GM21447 (cell line): ENCODE measurements around the gene GPANK1.

Experiments used
- ATAC-seq: cut with Tn5 transposase; IDR thresholded peaks from one replicate; pipeline ENCODE4 v1.9.1; 2021; ENCODE audit not compliant: unreplicated experiment

Gene GPANK1

GRCh38 chr6:31621320-31621939 lies 43.4 kb downstream of the GPANK1 start:
- no peak for ATAC-seq

- peak; percentile 29 for ATAC-seq
These were observed 44.0 kb downstream of the GPANK1 start, which contains the start of gene PRRC2A for GRCh38 chr6:31620586-31621319. PRRC2A (plus strand) TSS chr6:31620715; CDS start chr6:31622790, 2,075 bp downstream.

- peak; percentile 80 for ATAC-seq
These were observed 44.8 kb downstream of the GPANK1 start for GRCh38 chr6:31619805-31620585.

DNA sequence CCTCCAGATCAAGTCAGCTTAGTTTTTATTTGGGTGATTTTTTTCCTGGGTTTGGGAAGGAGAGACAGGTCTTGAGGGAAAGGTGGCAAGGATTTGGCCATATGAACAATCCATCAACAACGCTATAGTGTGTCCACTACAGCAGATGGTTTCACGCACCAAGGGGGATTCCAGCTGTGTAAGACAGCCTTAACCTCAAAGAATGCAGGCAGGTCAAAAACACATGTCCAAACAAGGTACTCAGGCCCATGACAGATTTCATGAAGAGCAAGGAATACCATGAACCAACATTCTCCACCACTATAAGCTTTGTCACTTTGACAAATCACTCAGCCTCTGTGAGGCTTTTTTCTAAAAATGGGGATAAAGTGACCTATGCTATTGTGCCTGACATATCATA lies 47.8 kb downstream of the GPANK1 start:
- ATAC-seq: no peak

GRCh38 chr6:31615748-31616147 lies 49.0 kb downstream of the GPANK1 start:
- ATAC-seq: no peak

- ATAC-seq: no peak
These were observed 49.9 kb downstream of the GPANK1 start, which contains the start of gene AIF1 for GRCh38 chr6:31614684-31615578. AIF1 (plus strand) TSS chr6:31615234; CDS start chr6:31615330, 96 bp downstream.

DNA sequence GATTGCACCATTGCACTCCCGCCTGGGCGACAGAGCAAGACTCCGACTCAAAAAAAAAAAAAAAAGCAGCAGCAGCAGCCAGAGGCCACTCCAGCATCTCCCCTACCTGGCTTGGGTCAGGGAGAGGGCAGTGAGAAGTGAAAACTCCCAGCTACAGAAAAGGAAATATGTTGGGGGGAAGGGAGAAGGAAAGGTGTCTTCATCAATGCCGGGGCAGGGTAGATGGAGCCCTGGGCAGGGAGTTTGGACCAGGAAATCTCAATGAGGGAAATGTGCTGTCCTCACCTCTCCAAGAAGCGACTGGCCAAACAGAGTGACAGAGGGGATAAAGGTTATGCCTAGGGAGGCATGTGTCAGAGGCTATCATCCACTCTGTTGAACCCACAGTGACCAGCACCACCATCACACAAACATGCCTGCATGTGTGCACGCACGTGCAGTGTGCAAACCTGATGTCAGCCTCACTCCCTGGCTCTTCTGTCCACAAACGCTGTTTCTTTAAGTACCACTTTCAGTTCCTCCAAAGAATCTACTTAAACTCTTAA lies 50.6 kb downstream of the GPANK1 start:
- no peak for ATAC-seq
